HL-60 (cell line): ENCODE results near the gene TM9SF1.

Experiments used
- DNase-seq, 2 experiments: peaks; one replicate each; pipeline ENCODE4 v3.0.0-alpha.2; 2010 to 2020; ENCODE audit warnings: low read depth in 1 of 2, low spot score in 1 of 2
- H3K27ac ChIP-seq: fragments of 250-450 bp; sonication (Bioruptor Pico); replicated peaks from 2 replicates; pipeline ENCODE4 v1.5.1; 2020; ENCODE audit warnings: mild to moderate bottlenecking, moderate library complexity
- H3K27me3 ChIP-seq: fragments of 250-450 bp; sonication (Bioruptor Pico); 2 replicates; pipeline ENCODE4 v1.5.1; 2021; ENCODE audit warnings: mild to moderate bottlenecking, moderate library complexity; ENCODE audit not compliant: insufficient read depth, poor library complexity, severe bottlenecking
- H3K4me3 ChIP-seq: replicated peaks from 2 replicates; pipeline ENCODE4 v1.5.1; 2011; ENCODE audit warnings: mild to moderate bottlenecking, control low read depth, low read length; ENCODE audit not compliant: insufficient read depth
- CTCF ChIP-seq: IDR thresholded peaks from one replicate; pipeline ENCODE4 v1.5.1; 2011; ENCODE audit warnings: low read length, control low read depth, inconsistent platforms; ENCODE audit not compliant: insufficient read depth
- GABPA ChIP-seq: IDR thresholded peaks from 2 replicates; pipeline ENCODE4 v1.6.1; 2012; ENCODE audit warnings: low read depth
- POLR2AphosphoS5 ChIP-seq: IDR thresholded peaks from 2 replicates; pipeline ENCODE4 v1.6.1; 2012; ENCODE audit warnings: low read depth
- REST ChIP-seq: IDR thresholded peaks from 2 replicates; pipeline ENCODE4 v1.6.1; 2012; ENCODE audit warnings: low read depth; ENCODE audit not compliant: insufficient replicate concordance
- SPI1 ChIP-seq: IDR thresholded peaks from 2 replicates; pipeline ENCODE4 v1.6.1; 2012; ENCODE audit warnings: low read depth, mild to moderate bottlenecking, borderline replicate concordance

TM9SF1 gene

GRCh38 chr14:24232121-24232644 is 36.9 kb upstream of the TM9SF1 start, which contains the start of gene NEDD8:
Gene NEDD8, minus strand, starts transcription at chr14:24232367. Its CDS starts 100 bp downstream, at chr14:24232267.
- peak within 1 kb of the TSS; percentile 82 for H3K4me3 ChIP-seq
- TF ChIP-seq GABPA (peak; percentile 88), CTCF (no peak)
- H3K27me3 ChIP-seq: no peaks in the 10 kb centered on the region
- peak; percentile 95 to 96 for DNase-seq
- peak within 1 kb of the TSS; percentile 83 for H3K27ac ChIP-seq

GRCh38 chr14:24231263-24232120 is 36.3 kb upstream of the TM9SF1 start:
- peak in 1 of 2 experiments; percentile 12 for DNase-seq
- Histone ChIP-seq H3K27me3 (no peaks in the 10 kb centered on the region), H3K4me3 (peak overlapping the region; percentile 82), H3K27ac (peak overlapping the region; percentile 83)
- TF ChIP-seq CTCF (no peak), SPI1 (peak; percentile 25; the same call in 1 of the 2 replicates)

GRCh38 chr14:24228902-24229301 is 33.7 kb upstream of the TM9SF1 start:
- no peak for DNase-seq
- H3K4me3 ChIP-seq: no peak overlapping the region
- H3K27ac ChIP-seq: no peak overlapping the region
- no peaks in the 10 kb centered on the region for H3K27me3 ChIP-seq
- TF ChIP-seq POLR2AphosphoS5 (no peak), SPI1 (no peak), GABPA (no peak), CTCF (no peak), REST (no peak)

- H3K4me3 ChIP-seq: no peak overlapping the region
- TF ChIP-seq SPI1 (no peak), POLR2AphosphoS5 (no peak), GABPA (no peak), CTCF (no peak), REST (no peak)
- DNase-seq: no peak
- H3K27me3 ChIP-seq: no peaks in the 10 kb centered on the region
- no peak overlapping the region for H3K27ac ChIP-seq
Measured at GRCh38 chr14:24226473-24226872, 31.2 kb upstream of the TM9SF1 start.
